ENCODE data around the gene CFAP69.
A peak's percentile ranks its signal among the peaks of the same experiment; 100 is the strongest.
"Not testable (repeated sequence)": the region's sequence is repeated elsewhere in the genome, so short reads cannot be mapped to it uniquely, and the experiment has no call there.

The CFAP69 gene

GRCh38 chr7:90276033-90276728 is 31.2 kb downstream of the CFAP69 start:
- no peak for DNase-seq

- no peak for DNase-seq
Observed at GRCh38 chr7:90288154-90288553, 43.2 kb downstream of the CFAP69 start.

GRCh38 chr7:90290244-90291113 is 45.5 kb downstream of the CFAP69 start:
- no peak for DNase-seq

- peak; percentile 11 for DNase-seq
Observed at GRCh38 chr7:90298145-90299038, 53.4 kb downstream of the CFAP69 start.

- DNase-seq, result no peak
Observed at GRCh38 chr7:90303241-90303640, 58.3 kb downstream of the CFAP69 start.

- no peak for DNase-seq
Observed at GRCh38 chr7:90309872-90310271, 64.9 kb downstream of the CFAP69 start.

GRCh38 chr7:90311175-90311574 is 66.2 kb downstream of the CFAP69 start:
- DNase-seq, result no peak

GRCh38 chr7:90312745-90313144 is 67.8 kb downstream of the CFAP69 start:
- DNase-seq, result no peak

GRCh38 chr7:90313907-90314306 is 68.9 kb downstream of the CFAP69 start:
- no peak for DNase-seq

GRCh38 chr7:90320014-90320413 is 75.0 kb downstream of the CFAP69 start:
- DNase-seq, result no peak

- DNase-seq, result no peak
Observed at GRCh38 chr7:90320418-90320800, 75.4 kb downstream of the CFAP69 start.

- no peak for DNase-seq
Observed at GRCh38 chr7:90320801-90321494, 76.0 kb downstream of the CFAP69 start, which contains the start of gene FAM237B. Gene FAM237B (minus strand): TSS chr7:90321304. CDS start chr7:90319748, 1,556 bp downstream.

GRCh38 chr7:90322837-90323236 is 77.9 kb downstream of the CFAP69 start:
- DNase-seq, result no peak

GRCh38 chr7:90326500-90326899 is 81.5 kb downstream of the CFAP69 start:
- no peak for DNase-seq

- no peak for DNase-seq
Observed at GRCh38 chr7:90334193-90334843, 89.3 kb downstream of the CFAP69 start.

- not testable (repeated sequence) for DNase-seq
Observed at GRCh38 chr7:90334926-90335325, 90.0 kb downstream of the CFAP69 start.

- DNase-seq, result no peak
Observed at GRCh38 chr7:90337106-90337505, 92.1 kb downstream of the CFAP69 start.

- DNase-seq, result no peak
Observed at GRCh38 chr7:90345016-90345415, 100.0 kb downstream of the CFAP69 start.

GRCh38 chr7:90345595-90346335 is 100.8 kb downstream of the CFAP69 start:
- DNase-seq, result no peak

GRCh38 chr7:90346336-90347125 is 101.6 kb downstream of the CFAP69 start, which contains the start of gene GTPBP10:
Gene GTPBP10 (plus strand): TSS chr7:90346716. CDS start chr7:90346742, 26 bp downstream.
- DNase-seq, result peak; percentile 86

Data from NCI-H1105 (cell line).